NCI-H82 (cell line): ENCODE measurements around the gene ABCB11.
"Not testable (repeated sequence)": the region's sequence is repeated elsewhere in the genome, so short reads cannot be mapped to it uniquely, and the experiment has no call there.

Experiments used
- DNase-seq: peaks from one replicate; lab custom pipeline; 2025; lab: John Stamatoyannopoulos, UW

ABCB11 gene

GRCh38 chr2:168932174-168932573 is 99.0 kb downstream of the ABCB11 start:
- not testable (repeated sequence) for DNase-seq

DNA sequence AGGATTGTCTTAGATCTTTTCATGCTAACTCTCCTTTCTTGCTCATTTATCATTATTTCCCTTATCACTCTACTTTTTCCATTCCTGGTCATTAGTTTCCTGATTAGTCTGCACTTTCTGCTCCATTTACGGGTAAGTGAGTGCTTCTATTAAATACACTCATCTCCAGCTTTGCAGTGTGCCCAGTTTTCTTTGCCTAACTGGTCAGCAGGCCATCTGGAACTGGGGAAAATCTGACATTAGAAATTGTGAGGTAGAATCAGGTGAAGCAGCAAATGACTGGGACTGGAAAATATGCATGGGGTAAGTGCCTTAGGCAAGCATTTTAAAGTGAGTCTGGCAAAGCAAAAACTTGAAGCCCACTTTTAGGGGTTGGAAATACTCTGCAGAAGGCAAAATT is 100.9 kb downstream of the ABCB11 start:
- DNase-seq, result no peak

- no peak for DNase-seq
Measured at GRCh38 chr2:168929031-168929430, 102.1 kb downstream of the ABCB11 start.

GRCh38 chr2:168928113-168928831 is 102.9 kb downstream of the ABCB11 start:
- no peak for DNase-seq

DNA sequence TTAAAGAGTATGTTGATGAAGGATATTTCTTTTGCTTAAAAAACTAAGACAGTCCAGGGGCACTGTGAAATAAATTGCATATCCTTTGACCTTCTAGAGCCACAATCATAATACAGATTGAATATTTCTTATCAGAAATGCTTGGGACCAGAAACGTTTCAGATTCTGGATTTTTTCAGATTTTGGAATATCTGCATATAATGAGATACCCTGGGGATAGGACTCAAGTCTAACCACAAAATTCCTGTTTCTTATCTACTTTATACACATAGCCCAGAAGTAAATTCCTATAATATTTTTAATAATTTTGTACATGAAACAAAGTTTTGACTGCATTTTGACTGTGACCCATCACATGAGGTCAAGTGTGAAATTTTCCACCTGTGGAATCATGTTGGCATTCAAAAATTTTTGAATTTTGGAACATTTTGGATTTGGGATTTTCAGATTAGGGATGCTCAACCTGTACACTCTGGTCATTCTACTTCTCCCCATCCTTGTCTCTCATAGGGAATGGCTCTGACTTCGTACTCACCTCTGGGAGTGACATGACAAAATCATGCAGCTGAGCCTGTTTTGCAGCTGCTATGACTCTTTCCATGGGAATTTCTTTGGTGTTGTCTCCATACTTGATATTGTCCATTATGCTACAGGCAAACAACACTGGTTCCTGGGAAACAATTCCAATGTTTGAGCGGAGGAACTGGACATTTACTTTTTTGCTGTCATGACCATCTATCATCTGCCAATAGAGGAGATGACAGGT is 104.3 kb downstream of the ABCB11 start:
- DNase-seq, result no peak

- peak; percentile 77 for DNase-seq
Measured at GRCh38 chr2:168920504-168921157, 110.5 kb downstream of the ABCB11 start.

DNA sequence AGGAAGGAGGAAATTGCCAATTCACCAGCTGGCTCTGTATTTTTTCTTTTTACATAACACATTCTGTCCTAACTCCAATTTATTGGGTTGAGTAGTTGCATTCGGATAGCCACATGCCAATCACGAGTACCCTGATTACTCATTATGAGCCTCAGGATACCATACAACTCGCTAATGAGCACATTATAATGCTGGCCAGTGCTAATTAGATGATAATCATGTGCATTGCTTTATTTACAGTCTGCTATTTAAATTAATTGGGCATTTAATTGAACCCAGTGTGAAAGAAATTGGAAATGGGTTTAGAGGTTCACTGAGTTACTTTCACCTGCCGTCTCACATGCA is 114.8 kb downstream of the ABCB11 start:
- no peak for DNase-seq

DNA sequence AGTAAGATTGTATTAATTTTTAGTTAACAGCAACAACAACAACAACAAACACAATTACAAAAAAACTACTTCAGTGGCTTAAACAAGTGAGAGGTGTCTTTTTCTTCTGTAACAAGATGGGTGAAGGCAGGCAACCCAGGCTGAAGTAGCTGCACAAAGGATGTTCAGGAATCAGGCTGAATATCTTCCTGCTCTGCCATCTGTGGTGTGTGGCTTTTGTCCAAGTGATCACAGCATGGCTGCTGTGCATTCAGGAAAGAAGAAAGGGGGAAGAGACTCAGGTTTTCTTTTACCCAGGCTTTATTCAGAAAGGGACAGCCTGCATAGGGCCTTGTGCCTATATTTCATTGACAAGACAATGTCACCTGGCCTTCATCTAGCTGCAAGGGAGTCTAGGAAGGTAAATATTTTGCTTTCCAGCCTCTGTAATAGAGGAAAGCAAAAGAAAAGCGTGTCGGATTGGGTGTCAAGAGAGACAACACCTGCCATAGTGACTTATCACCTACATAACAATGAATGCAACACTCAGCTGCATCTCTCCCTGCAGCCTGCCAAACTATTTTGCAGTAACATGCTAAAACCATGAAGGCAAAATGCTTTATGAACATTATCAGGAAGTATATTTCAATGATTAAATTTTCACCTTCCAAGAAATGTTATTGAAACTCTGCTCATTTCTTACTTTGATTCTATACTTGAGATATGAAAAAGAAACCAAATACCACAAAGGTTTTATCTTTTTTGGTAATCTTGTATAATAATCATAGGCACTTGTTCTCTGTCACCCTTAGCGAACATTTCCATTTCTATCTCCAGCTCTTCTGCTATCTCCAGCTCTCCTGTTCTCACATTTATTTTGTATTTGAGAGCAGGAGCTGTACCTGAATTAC is 115.4 kb downstream of the ABCB11 start:
- no peak for DNase-seq

DNA sequence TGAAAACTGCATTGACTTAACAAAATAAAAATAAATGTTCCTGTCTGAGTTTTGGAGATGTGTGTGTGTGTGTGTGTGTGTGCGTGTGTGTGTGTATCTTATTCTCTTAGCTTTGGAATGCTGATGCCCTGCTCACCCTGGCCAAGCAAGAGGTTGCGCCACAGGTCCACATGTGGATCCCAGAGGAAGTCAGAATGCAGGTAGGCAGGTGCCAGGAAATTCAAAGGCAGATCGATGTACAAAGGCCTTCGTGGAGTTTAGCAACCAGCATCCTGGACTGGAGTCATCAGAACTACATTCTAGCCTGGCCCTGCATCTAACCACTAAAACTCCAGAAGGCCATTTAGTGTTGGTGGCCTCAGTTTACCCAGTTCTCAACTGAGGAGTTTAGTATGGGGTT is 117.6 kb downstream of the ABCB11 start:
- DNase-seq, result no peak

- peak; percentile 66 for DNase-seq
Measured at GRCh38 chr2:168912901-168913369, 118.2 kb downstream of the ABCB11 start.

GRCh38 chr2:168912466-168912865 is 118.7 kb downstream of the ABCB11 start:
- DNase-seq, result no peak

DNA sequence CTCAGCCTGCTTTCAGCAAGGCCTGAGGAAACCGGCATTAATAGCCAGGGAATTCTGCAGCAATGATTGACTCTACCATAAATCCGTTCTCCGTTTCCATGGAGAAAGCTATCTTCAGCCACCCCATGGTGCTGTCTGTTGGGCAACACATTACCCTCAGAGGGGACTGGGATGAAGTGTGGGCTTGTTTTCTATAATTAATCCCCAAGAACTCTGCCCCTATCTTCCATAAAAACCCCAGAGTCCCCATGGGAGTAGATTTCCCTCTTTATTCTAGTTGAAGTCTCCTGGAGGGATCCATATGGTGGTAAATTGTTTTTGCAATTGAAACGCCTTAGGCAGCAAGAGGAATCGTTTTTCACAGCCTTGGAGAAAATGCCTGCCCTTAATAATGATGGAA is 120.8 kb downstream of the ABCB11 start:
- DNase-seq, result peak; percentile 49

GRCh38 chr2:168907940-168908662 is 123.0 kb downstream of the ABCB11 start:
- DNase-seq, result no peak

- no peak for DNase-seq
Measured at GRCh38 chr2:168904358-168904757, 126.8 kb downstream of the ABCB11 start.

GRCh38 chr2:168903888-168904287 is 127.2 kb downstream of the ABCB11 start:
- DNase-seq, result no peak

DNA sequence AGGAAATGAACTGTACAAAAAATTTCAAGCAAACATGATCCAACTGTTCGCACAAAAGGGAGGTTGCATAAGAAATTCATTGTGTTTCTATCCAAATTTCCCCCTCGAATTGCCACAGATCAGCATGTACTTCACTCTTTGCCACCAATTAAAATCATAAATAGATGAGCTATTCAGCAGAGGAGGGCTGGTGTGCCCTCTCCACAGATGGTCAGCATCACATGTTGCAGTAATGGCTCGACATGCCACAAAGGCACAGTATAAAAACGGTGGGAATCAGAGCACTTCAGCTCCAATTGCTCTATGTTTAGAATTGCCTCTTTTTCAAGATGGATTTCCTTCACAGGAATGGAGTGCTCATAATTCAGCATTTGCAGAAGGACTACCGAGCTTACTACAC is 130.1 kb downstream of the ABCB11 start, which contains the start of gene G6PC2:
Gene G6PC2, plus strand, starts transcription at position 289 of the 400 bp plus-strand sequence. Its CDS starts 41 bp downstream, at position 330.
- no peak for DNase-seq

GRCh38 chr2:168897449-168897848 is 133.7 kb downstream of the ABCB11 start:
- DNase-seq, result no peak

DNA sequence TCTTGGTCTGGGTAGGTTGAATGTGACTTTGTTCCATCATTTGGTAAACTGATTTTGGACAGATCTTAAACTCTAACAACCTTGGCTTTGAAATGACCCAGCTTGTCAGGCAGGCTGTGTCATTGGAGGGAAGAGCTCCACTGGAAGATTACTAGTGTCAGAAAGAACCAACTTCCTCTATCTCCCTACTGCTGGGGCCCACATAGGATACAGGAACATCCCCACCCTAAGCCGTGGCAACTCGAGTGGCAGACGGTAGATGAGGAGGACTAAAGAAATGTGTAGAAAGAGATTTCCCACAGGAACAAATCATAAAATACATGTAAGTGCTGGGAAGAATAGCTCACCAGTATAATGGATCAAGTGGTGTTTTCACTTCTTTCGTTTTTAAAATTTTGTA is 134.3 kb downstream of the ABCB11 start:
- no peak for DNase-seq

GRCh38 chr2:168895771-168896170 is 135.4 kb downstream of the ABCB11 start:
- no peak for DNase-seq

GRCh38 chr2:168894720-168895119 is 136.4 kb downstream of the ABCB11 start:
- no peak for DNase-seq

- DNase-seq, result no peak
Measured at GRCh38 chr2:168894101-168894500, 137.0 kb downstream of the ABCB11 start.
